ENCODE data around the gene C4orf50.

Gene C4orf50

GRCh38 chr4:6018331-6018730 is at the start of gene C4orf50:
TSS of gene C4orf50 (minus strand) at chr4:6018431.
- ATAC-seq: no peak

- ATAC-seq: no peak
Measured at GRCh38 chr4:6065934-6066590, 47.8 kb upstream of the C4orf50 start.

- ATAC-seq: no peak
Measured at GRCh38 chr4:6065166-6065565, 46.9 kb upstream of the C4orf50 start.

DNA sequence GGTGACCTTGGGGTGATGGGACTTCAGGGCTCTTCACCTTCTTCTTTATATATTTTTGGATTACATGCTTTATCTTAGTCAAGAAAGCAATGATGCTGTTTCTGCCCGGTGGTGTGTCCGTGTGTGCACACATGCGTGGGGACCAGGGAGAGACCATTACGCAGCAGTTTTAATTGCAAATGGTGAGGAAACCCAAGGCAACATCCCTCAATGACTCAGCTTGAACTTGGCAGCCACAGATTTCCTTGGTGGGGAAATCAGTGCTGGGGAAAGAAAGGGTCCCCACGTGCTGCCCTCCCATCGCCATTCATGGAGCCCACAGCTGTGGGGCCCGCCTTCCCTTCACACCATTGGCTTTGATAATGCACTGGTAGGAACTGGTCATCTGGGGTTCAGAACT is 46.2 kb upstream of the C4orf50 start:
- no peak for ATAC-seq

GRCh38 chr4:6063684-6064083 is 45.5 kb upstream of the C4orf50 start:
- ATAC-seq: no peak

DNA sequence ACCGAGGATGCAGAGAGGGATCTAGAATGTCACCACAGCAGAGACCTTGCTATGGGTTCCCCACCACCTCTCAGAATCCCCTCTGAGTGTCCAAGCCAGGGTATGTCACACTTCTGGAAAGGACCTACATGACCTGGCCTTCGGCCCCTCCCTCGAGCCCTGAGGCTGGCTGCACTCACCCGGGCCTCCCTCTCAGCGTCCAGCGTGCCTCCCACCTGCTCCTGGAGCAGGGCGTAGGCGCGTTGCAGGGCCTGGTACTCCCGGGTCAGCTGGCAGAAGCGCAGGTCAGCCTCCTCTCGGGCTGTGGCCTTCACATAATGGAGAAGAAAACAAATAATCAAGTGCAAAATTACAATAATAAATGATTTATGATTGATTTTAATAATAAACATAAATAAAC is 43.9 kb upstream of the C4orf50 start:
- no peak for ATAC-seq

DNA sequence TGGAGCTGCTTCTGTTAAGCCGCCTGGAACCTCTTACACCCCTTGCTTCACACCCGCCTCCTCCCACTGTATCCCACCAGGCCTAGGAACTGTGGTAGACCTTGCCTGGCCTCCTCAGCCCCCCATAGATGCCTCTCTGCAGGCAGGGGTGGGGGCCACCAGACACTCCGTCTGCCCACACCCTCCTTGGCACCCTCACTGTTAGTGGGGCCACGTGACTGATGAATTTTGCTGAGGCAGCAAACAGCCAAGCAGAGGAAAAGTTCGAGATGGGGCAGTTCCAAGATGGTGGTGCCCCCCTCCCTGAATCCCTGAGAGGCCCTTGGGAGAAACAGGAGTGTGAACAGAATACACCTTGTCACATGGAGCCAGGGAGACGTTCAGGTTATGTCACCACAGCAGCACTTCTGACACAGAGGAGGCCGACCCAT is 41.2 kb upstream of the C4orf50 start:
- no peak for ATAC-seq

DNA sequence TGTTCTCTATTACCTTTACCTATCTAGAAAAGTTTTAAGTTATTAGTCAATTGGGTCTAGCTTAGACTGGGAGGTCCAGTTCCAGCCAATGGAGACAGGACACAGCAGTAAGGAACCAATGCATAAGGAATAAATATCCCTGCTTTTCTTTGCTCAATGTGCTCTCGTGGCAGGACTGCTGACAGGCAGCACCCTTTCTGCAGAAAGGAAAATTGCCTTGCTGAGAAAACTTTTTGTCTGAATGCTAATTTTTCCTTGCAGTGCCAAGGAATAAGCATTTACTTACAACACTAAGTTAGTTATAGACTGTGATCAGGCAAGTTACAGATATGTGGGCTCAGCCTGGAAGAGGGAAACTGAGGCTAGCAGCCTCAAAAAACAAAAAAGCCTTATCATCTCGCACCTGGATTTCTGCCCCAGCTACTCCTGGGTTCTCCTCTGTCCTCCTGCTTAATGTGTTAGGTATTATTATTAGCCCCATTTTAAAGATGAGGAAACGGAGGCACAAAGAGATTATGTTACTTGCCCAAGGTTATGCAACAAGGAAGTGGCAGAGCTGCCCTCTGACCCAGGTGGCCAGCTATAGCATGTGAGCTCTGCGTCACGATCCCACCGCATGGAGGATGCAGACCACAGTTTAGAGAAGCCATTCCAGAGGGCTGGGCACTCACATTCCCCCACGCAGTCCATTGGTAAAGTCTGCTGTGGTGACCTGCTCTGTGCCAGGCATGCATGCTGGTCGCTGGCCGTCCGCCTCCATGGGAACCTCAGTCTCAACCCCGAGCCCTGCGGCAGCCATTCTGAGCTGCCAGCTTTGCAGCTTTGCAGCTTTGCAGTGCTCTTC is 40.5 kb upstream of the C4orf50 start:
- ATAC-seq: no peak

DNA sequence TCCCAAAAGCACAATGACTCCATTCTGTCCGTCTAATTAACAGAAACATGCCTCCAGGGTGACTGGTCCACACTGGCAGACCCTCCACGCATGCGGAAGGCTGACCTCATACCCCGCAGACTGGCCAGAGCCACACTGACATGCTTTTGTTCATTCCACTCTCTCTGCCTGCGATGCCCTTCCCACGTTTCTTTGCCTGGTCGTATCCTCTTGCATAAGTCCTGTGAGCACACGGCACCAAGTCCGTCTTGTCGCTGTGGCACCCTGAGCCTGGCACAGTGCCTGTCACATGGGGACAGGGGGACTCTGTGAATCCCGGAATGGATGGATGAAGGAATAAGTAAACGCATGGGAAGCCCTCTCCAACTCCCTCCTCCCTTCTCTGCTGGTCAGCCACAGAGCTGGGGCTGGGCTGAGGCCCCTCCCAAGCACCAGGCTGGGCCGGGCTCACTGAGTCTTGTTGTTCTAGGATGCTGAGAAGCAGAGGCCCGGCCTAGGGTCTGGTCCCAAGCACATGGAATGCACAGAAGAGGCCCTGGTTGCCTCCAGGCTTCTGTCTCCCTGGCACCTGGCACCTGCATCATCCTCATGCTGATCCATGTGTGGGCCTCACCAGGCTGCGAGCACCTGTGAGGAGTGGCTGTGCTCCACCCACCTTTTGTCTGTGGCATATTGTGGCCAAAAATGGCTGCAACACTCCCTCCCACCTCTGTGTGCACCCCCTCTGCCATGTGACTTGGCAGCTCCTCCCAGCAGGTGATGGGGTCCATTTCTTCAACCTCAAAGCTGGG is 38.9 kb upstream of the C4orf50 start:
- ATAC-seq: no peak

DNA sequence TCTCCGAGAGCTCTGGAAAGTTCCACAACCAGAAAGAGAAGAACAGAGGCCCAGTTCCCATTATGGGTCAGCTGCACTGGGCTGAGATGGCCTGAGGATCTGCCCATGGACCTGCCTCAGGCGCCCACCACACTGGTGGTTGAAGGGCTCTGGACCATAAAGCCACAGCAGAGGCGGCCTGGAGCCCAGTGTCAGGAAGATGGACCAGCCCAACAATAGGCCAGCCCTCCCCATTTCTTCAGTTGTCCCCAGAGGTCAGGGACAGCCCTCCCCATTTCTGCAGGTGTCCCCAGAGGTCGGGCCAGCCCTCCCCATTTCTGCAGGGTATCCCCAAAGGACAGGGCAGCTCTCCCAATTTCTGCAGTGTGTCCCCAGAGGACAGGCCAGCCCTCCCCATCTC is 37.2 kb upstream of the C4orf50 start:
- no peak for ATAC-seq

- no peak for ATAC-seq
Measured at GRCh38 chr4:6055030-6055429, 36.8 kb upstream of the C4orf50 start.

- no peak for ATAC-seq
Measured at GRCh38 chr4:6054162-6054922, 36.1 kb upstream of the C4orf50 start.

DNA sequence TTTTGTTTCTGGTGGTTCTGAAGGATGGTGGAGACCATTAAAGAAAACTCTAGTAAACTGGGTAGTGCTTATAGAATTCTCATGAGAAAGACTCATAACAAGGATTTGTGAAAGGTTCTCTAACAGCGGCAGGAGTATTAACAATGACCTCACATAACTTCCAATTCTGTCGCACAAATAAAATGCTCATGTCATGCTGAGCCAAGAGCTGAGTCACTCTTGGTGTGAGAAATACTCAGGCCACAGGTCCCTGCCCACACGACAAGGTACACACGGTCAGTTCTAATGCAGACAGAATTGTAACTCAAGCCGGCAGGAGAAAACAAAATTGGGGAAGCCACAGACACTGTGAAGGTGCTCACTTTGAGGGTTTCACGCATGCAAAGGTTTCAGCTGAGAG is 34.4 kb upstream of the C4orf50 start:
- ATAC-seq: no peak

- ATAC-seq: no peak
Measured at GRCh38 chr4:6050551-6050950, 32.3 kb upstream of the C4orf50 start.

- ATAC-seq: no peak
Measured at GRCh38 chr4:6049985-6050384, 31.8 kb upstream of the C4orf50 start.

DNA sequence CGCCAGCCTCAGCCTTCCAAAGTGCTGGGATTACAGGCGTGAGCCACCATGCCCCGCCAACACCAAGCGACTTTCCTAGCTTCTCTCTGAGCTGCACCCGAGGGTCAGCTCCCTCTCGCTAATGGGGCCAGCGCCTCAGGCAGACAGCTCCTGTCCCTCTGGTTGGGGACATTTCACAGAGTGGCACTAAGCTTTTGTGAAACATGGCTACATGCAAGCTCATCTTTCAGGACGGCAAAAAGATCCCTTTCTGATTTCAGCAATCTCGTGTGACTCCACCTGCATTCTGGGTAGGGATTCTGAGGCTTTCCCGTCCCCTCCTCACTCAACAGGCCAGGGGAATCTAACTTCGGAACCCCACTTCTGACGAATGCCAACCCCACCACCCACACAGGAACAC is 31.0 kb upstream of the C4orf50 start:
- ATAC-seq: no peak

- ATAC-seq: no peak
Measured at GRCh38 chr4:6048537-6048936, 30.3 kb upstream of the C4orf50 start.

GRCh38 chr4:6047130-6047673 is 29.0 kb upstream of the C4orf50 start:
- no peak for ATAC-seq

- no peak for ATAC-seq
Measured at GRCh38 chr4:6046526-6047129, 28.4 kb upstream of the C4orf50 start.

GRCh38 chr4:6044805-6045204 is 26.6 kb upstream of the C4orf50 start:
- ATAC-seq: no peak

- ATAC-seq: no peak
Measured at GRCh38 chr4:6044276-6044675, 26.0 kb upstream of the C4orf50 start.

- no peak for ATAC-seq
Measured at GRCh38 chr4:6043843-6044242, 25.6 kb upstream of the C4orf50 start.
